Cardiac fibroblast (primary cell): Measurements from ENCODE around the gene XAGE3.
"Not testable (repeated sequence)": the region's sequence is repeated elsewhere in the genome, so short reads cannot be mapped to it uniquely, and the experiment has no call there.

Experiments
- DNase-seq, 2 donors: peaks; one replicate each; pipeline versions ENCODE4 v3.0.0 to v3.0.0-alpha.2; 2010; ENCODE audit warnings: low read depth in 2 of 2
- H3K4me3 ChIP-seq, 2 donors: replicated peaks in 1 of 2; 1 replicate in 1 of 2; 2 replicates in 1 of 2; pipeline ENCODE4 v1.5.1; 2011; ENCODE audit warnings: low read depth in 2 of 2, low read length in 2 of 2, mild to moderate bottlenecking in 2 of 2, moderate library complexity in 1 of 2
- CTCF ChIP-seq: IDR thresholded peaks from one replicate; pipeline ENCODE4 v1.5.1; 2011; ENCODE audit warnings: low read depth, mild to moderate bottlenecking, low read length, inconsistent platforms

The XAGE3 gene

GRCh38 chrX:52867610-52868348 lies at the start of gene XAGE3:
Gene XAGE3, minus strand, starts transcription at chrX:52868083. Its CDS starts 950 bp downstream, at chrX:52867133.
- no peak for DNase-seq
- H3K4me3 ChIP-seq: no peak within 1 kb of the TSS
- TF ChIP-seq CTCF: no peak

GRCh38 chrX:52914704-52915103 lies 46.8 kb upstream of the XAGE3 start:
- not testable (repeated sequence) for DNase-seq, H3K4me3 ChIP-seq

- not testable (repeated sequence) for H3K4me3 ChIP-seq, DNase-seq
These were observed 45.8 kb upstream of the XAGE3 start for GRCh38 chrX:52913681-52914080.

GRCh38 chrX:52909313-52909969 lies 41.6 kb upstream of the XAGE3 start:
- H3K4me3 ChIP-seq, DNase-seq: not testable (repeated sequence)

- H3K4me3 ChIP-seq, DNase-seq: not testable (repeated sequence)
These were observed 40.0 kb upstream of the XAGE3 start for GRCh38 chrX:52907900-52908299.

- H3K4me3 ChIP-seq, DNase-seq: not testable (repeated sequence)
These were observed 39.3 kb upstream of the XAGE3 start for GRCh38 chrX:52907137-52907536.

- DNase-seq, H3K4me3 ChIP-seq: not testable (repeated sequence)
These were observed 38.2 kb upstream of the XAGE3 start for GRCh38 chrX:52906072-52906471.

GRCh38 chrX:52905531-52905930 lies 37.6 kb upstream of the XAGE3 start:
- H3K4me3 ChIP-seq, DNase-seq: not testable (repeated sequence)

- not testable (repeated sequence) for H3K4me3 ChIP-seq, DNase-seq
These were observed 29.2 kb upstream of the XAGE3 start, which contains the start of gene FAM156B for GRCh38 chrX:52896855-52897709. Gene FAM156B, plus strand, starts transcription at chrX:52897330. Its CDS starts 9,896 bp downstream, at chrX:52907226.

- H3K4me3 ChIP-seq, DNase-seq: not testable (repeated sequence)
These were observed 28.6 kb upstream of the XAGE3 start for GRCh38 chrX:52896438-52896837.

GRCh38 chrX:52888090-52888489 lies 20.2 kb upstream of the XAGE3 start:
- H3K4me3 ChIP-seq, DNase-seq: not testable (repeated sequence)

- H3K4me3 ChIP-seq, DNase-seq: not testable (repeated sequence)
These were observed 19.6 kb upstream of the XAGE3 start for GRCh38 chrX:52887459-52887858.

- not testable (repeated sequence) for DNase-seq, H3K4me3 ChIP-seq
These were observed 8.5 kb upstream of the XAGE3 start for GRCh38 chrX:52876386-52876785.

- not testable (repeated sequence) for H3K4me3 ChIP-seq, DNase-seq
These were observed 7.6 kb upstream of the XAGE3 start for GRCh38 chrX:52875436-52875835.
